Astrocyte (in vitro differentiated cells and primary cell): ENCODE data around the gene HLA-DRA. TPM values are rescaled to one million over a fixed set of nuclear protein-coding genes. Genes with fewer than 3 reads are reported as not detected.

Source experiments
- DNase-seq: peaks from one replicate; pipeline ENCODE4 v3.0.0-alpha.2; 2010; ENCODE audit warnings: low read depth
- FAIRE-seq: peaks from 2 replicates; lab custom pipeline; 2011; peaks lifted over from hg19 to GRCh38; lab: Jason Lieb, UNC
- H2AFZ ChIP-seq: 2 replicates; pipeline ENCODE4 v1.6.0; 2012; ENCODE audit warnings: low read depth, low read length, inconsistent platforms
- H3K27ac ChIP-seq: 2 replicates; pipeline ENCODE4 v1.5.1; 2011; ENCODE audit warnings: low read depth, low read length, inconsistent platforms
- H3K27me3 ChIP-seq: 2 replicates; pipeline ENCODE4 v1.6.0; 2011; ENCODE audit warnings: low read length, inconsistent platforms; ENCODE audit not compliant: insufficient read depth
- H3K36me3 ChIP-seq: 2 replicates; pipeline ENCODE4 v1.5.1; 2011; ENCODE audit warnings: low read length, inconsistent platforms; ENCODE audit not compliant: insufficient read depth
- H3K4me1 ChIP-seq: 2 replicates; pipeline ENCODE4 v1.5.1; 2011; ENCODE audit warnings: low read length, inconsistent platforms; ENCODE audit not compliant: insufficient read depth
- H3K4me2 ChIP-seq: 2 replicates; pipeline ENCODE4 v1.6.0; 2012; ENCODE audit warnings: low read length, inconsistent platforms
- H3K4me3 ChIP-seq: 2 replicates; pipeline ENCODE4 v1.5.1; 2011; ENCODE audit warnings: low read depth, mild to moderate bottlenecking, low read length, inconsistent platforms; ENCODE audit not compliant: insufficient read depth
- H3K79me2 ChIP-seq: 2 replicates; pipeline ENCODE4 v1.6.0; 2012; ENCODE audit warnings: mild to moderate bottlenecking, low read length, inconsistent platforms; ENCODE audit not compliant: insufficient read depth
- H3K9ac ChIP-seq: 2 replicates; pipeline ENCODE4 v1.6.0; 2012; ENCODE audit warnings: mild to moderate bottlenecking, low read length, inconsistent platforms
- H3K9me3 ChIP-seq: 2 replicates; pipeline ENCODE4 v1.5.1; 2012; ENCODE audit warnings: low read depth, mild to moderate bottlenecking, low read length, inconsistent platforms; ENCODE audit not compliant: insufficient read depth
- H4K20me1 ChIP-seq: 2 replicates; pipeline ENCODE4 v1.6.0; 2012; ENCODE audit warnings: low read length, inconsistent platforms; ENCODE audit not compliant: insufficient read depth
- H3K27ac Mint-ChIP-seq: one replicate; pipeline ENCODE4 v1.8.0; 2021; ENCODE audit warnings: mild to moderate bottlenecking, mixed read lengths; ENCODE audit not compliant: unreplicated experiment
- H3K27me3 Mint-ChIP-seq: one replicate; pipeline ENCODE4 v1.8.0; 2021; ENCODE audit warnings: low read depth, mixed read lengths; ENCODE audit not compliant: unreplicated experiment
- H3K36me3 Mint-ChIP-seq: one replicate; pipeline ENCODE4 v1.8.0; 2021; ENCODE audit warnings: low read depth, mixed read lengths; ENCODE audit not compliant: unreplicated experiment
- H3K4me1 Mint-ChIP-seq: one replicate; pipeline ENCODE4 v1.8.0; 2021; ENCODE audit warnings: low read depth, mixed read lengths; ENCODE audit not compliant: unreplicated experiment
- H3K4me3 Mint-ChIP-seq: one replicate; pipeline ENCODE4 v1.8.0; 2021; ENCODE audit warnings: mild to moderate bottlenecking, moderate library complexity, mixed read lengths; ENCODE audit not compliant: unreplicated experiment
- H3K9me3 Mint-ChIP-seq: one replicate; pipeline ENCODE4 v1.8.0; 2021; ENCODE audit warnings: mild to moderate bottlenecking, mixed read lengths; ENCODE audit not compliant: unreplicated experiment
- CTCF ChIP-seq: IDR thresholded peaks from 2 replicates; pipeline ENCODE4 v1.5.1; 2011; ENCODE audit warnings: low read depth, mild to moderate bottlenecking, inconsistent platforms, low read length, moderate library complexity; ENCODE audit not compliant: insufficient read depth
- EZH2 ChIP-seq: IDR thresholded peaks from 2 replicates; pipeline ENCODE4 v1.6.1; 2012; ENCODE audit warnings: mild to moderate bottlenecking, low read length, inconsistent platforms; ENCODE audit not compliant: insufficient read depth
- total RNA-seq: library from RNA; stranded (reverse); gene quantifications from 2 replicates; pipeline ENCODE4 v1.2.1, GENCODE V29; 2021

The HLA-DRA gene
- total RNA-seq, 1 donor from 2014 or later, result not detected

- FAIRE-seq, result no peak
- no peak overlapping the region for H3K27ac Mint-ChIP-seq
- no peaks in the 10 kb centered on the region for H3K9me3 ChIP-seq
- no peak overlapping the region for H3K4me3 ChIP-seq
- H3K4me1 ChIP-seq, result no peaks in the 10 kb centered on the region
- H3K36me3 Mint-ChIP-seq, result no peaks in the 10 kb centered on the region
- H3K9ac ChIP-seq, result no peak overlapping the region
- no peaks in the 10 kb centered on the region for H4K20me1 ChIP-seq
- H3K27ac ChIP-seq, result no peak overlapping the region
- H2AFZ ChIP-seq, result no peak overlapping the region
- peaks cover 12% of the 10 kb centered on the region for H3K27me3 Mint-ChIP-seq
- TF ChIP-seq CTCF (no peak), EZH2 (no peak)
- no peaks in the 10 kb centered on the region for H3K79me2 ChIP-seq
- DNase-seq, result no peak
- H3K36me3 ChIP-seq, result no peaks in the 10 kb centered on the region
- no peaks in the 10 kb centered on the region for H3K9me3 Mint-ChIP-seq
- no peak overlapping the region for H3K4me2 ChIP-seq
- H3K4me3 Mint-ChIP-seq, result no peak overlapping the region
- H3K4me1 Mint-ChIP-seq, result no peaks in the 10 kb centered on the region
- peaks cover 5% of the 10 kb centered on the region for H3K27me3 ChIP-seq
Observed at GRCh38 chr6:32436186-32436585, 3.5 kb upstream of the HLA-DRA start.

GRCh38 chr6:32436995-32437836 is 2.5 kb upstream of the HLA-DRA start:
- no peaks in the 10 kb centered on the region for H3K4me1 Mint-ChIP-seq
- DNase-seq, result no peak
- Histone ChIP-seq H3K79me2 (no peaks in the 10 kb centered on the region), H3K4me2 (no peak overlapping the region), H3K27ac (no peak overlapping the region), H3K9ac (no peak overlapping the region), H3K9me3 (no peaks in the 10 kb centered on the region), H2AFZ (no peak overlapping the region), H3K27me3 (peaks cover 5% of the 10 kb centered on the region), H3K4me1 (no peaks in the 10 kb centered on the region), H3K4me3 (no peak overlapping the region), H3K36me3 (no peaks in the 10 kb centered on the region), H4K20me1 (no peaks in the 10 kb centered on the region)
- TF ChIP-seq CTCF (no peak), EZH2 (no peak)
- FAIRE-seq, result no peak
- H3K36me3 Mint-ChIP-seq, result no peaks in the 10 kb centered on the region
- H3K9me3 Mint-ChIP-seq, result no peaks in the 10 kb centered on the region
- no peak overlapping the region for H3K27ac Mint-ChIP-seq
- H3K4me3 Mint-ChIP-seq, result no peak overlapping the region
- H3K27me3 Mint-ChIP-seq, result peaks cover 16% of the 10 kb centered on the region

GRCh38 chr6:32439139-32439538 is 548 bp upstream of the HLA-DRA start:
- no peaks in the 10 kb centered on the region for H3K9me3 ChIP-seq
- no peak overlapping the region for H3K27ac ChIP-seq
- no peaks in the 10 kb centered on the region for H3K4me1 ChIP-seq
- H3K4me3 Mint-ChIP-seq, result no peak overlapping the region
- no peaks in the 10 kb centered on the region for H3K36me3 Mint-ChIP-seq
- no peaks in the 10 kb centered on the region for H3K4me1 Mint-ChIP-seq
- TF ChIP-seq CTCF (no peak), EZH2 (no peak)
- no peaks in the 10 kb centered on the region for H3K36me3 ChIP-seq
- H3K4me2 ChIP-seq, result no peak overlapping the region
- FAIRE-seq (no peak), DNase-seq (no peak)
- H3K27ac Mint-ChIP-seq, result no peak overlapping the region
- no peaks in the 10 kb centered on the region for H4K20me1 ChIP-seq
- no peaks in the 10 kb centered on the region for H3K9me3 Mint-ChIP-seq
- H3K79me2 ChIP-seq, result no peaks in the 10 kb centered on the region
- peaks cover 5% of the 10 kb centered on the region for H3K27me3 ChIP-seq
- no peak overlapping the region for H3K9ac ChIP-seq
- peaks cover 24% of the 10 kb centered on the region for H3K27me3 Mint-ChIP-seq
- H2AFZ ChIP-seq, result no peak overlapping the region
- H3K4me3 ChIP-seq, result no peak overlapping the region
